K562 (cell line): ENCODE results near the gene CDK11B. TPM values are rescaled to one million over a fixed set of nuclear protein-coding genes. Genes with fewer than 3 reads are reported as not detected.
A peak's percentile ranks its signal among the peaks of the same experiment; 100 is the strongest.

Source experiments
- CUX1 ChIP-seq: fragments of 200-800 bp; sonication (Bioruptor generic); IDR thresholded peaks from 2 replicates; pipeline ENCODE4 v1.6.1; 2016; ENCODE audit warnings: missing genetic modification characterization, missing compliant biosample characterization
- EHMT2 ChIP-seq: fragments of 450-650 bp; IDR thresholded peaks from 2 replicates; pipeline ENCODE4 v1.6.1; 2018; ENCODE audit warnings: antibody characterized with exemption
- HES1 ChIP-seq: fragments of 450-650 bp; IDR thresholded peaks from 2 replicates; pipeline ENCODE4 v1.6.1; 2016; ENCODE audit warnings: low read depth, mild to moderate bottlenecking, moderate library complexity
- PBX2 ChIP-seq, 2 experiments: IDR thresholded peaks in 1 of 2; conservative IDR thresholded peaks in 1 of 2; 2 replicates each; pipeline ENCODE4 v1.6.1; 2016; ENCODE audit warnings: low read depth in 2 of 2, mild to moderate bottlenecking in 1 of 2, missing compliant biosample characterization in 1 of 2, missing genetic modification characterization in 1 of 2, moderate library complexity in 1 of 2
- PURB ChIP-seq: sonication (generic); formaldehyde crosslinking; IDR thresholded peaks from 2 replicates; pipeline ENCODE4 v1.9.0; 2021; ENCODE audit warnings: low read depth, mild to moderate bottlenecking, missing genetic modification reagents
- RBM22 ChIP-seq: fragments of 200-400 bp; formaldehyde crosslinking; IDR thresholded peaks from 2 replicates; pipeline ENCODE4 v1.6.1; 2018; ENCODE audit warnings: low read length, low read depth; ENCODE audit not compliant: poor library complexity, severe bottlenecking
- RERE ChIP-seq: sonication (generic); formaldehyde crosslinking; IDR thresholded peaks from 2 replicates; pipeline ENCODE4 v1.8.0; 2023; ENCODE audit warnings: missing genetic modification reagents, mild to moderate bottlenecking, borderline replicate concordance
- ZNF133 ChIP-seq: fragments of 250-450 bp; sonication (Bioruptor Pico); IDR thresholded peaks from 2 replicates; pipeline ENCODE4 v1.4.0; 2020; ENCODE audit warnings: mild to moderate bottlenecking
- ZNF561 ChIP-seq: fragments of 450-650 bp; formaldehyde crosslinking; conservative IDR thresholded peaks from 2 replicates; pipeline ENCODE4 v1.4.0; 2020; ENCODE audit warnings: mild to moderate bottlenecking, moderate library complexity
- polyA plus RNA-seq, 8 experiments: library from polyadenylated mRNA; depleted of rRNA in 4 of 8; stranded (reverse) in 5 of 8; unstranded in 3 of 8; fragments of >200 nt; fragmentation: Nextera tagmentation in 2 of 8; fragmentation: Illumina TruSeq in 1 of 8; extraction: Ambion mirVana in 2 of 8; extraction: Trizol in 1 of 8; gene quantifications; 2 replicates each; pipeline versions ENCODE4 v1.2.1 to v1.2.3, GENCODE V29; 2011 to 2014; ENCODE audit warnings: inconsistent platforms in 1 of 8, missing spikeins in 1 of 8
- total RNA-seq, 7 experiments: library from RNA; depleted of rRNA in 6 of 7; stranded (reverse); fragments of >200 nt in 6 of 7; fragmentation: Illumina TruSeq in 2 of 7; extraction: Trizol in 2 of 7; gene quantifications; 2 replicates each; pipeline versions ENCODE4 v1.2.1 to v1.2.3, GENCODE V29; 2011 to 2021; ENCODE audit warnings: low replicate concordance in 1 of 7

Gene CDK11B
- total and polyA plus RNA-seq, 9 of the 15 experiments (the other 6 are each of a cell fraction or from before 2014, with no cell fraction given): 2.8 to 52.2 (median 19.5) TPM

- no peak for TF ChIP-seq RERE
- no peak for TF ChIP-seq ZNF561 (CRISPR knock-in tag)
- no peak for TF ChIP-seq HES1
- TF ChIP-seq CUX1 (CRISPR knock-in tag): peak; percentile 94
- no peak for TF ChIP-seq PBX2 (CRISPR knock-in tag; IDR thresholded peaks at IDR 0.05; ENCODE audit: low read depth)
- peak; percentile 67 for TF ChIP-seq PBX2 (tag; conservative IDR thresholded peaks at IDR 0.05; ENCODE audit: low read depth)
- TF ChIP-seq ZNF133 (CRISPR knock-in tag): peak; percentile 72; the same call in 1 of the 2 replicates
- no peak for TF ChIP-seq PURB
- TF ChIP-seq EHMT2: no peak
- no peak for TF ChIP-seq RBM22
Measured at GRCh38 chr1:1609822-1610485, 48.9 kb downstream of the CDK11B start (continued).
